Endometrial microvascular endothelial cells (primary cell): ENCODE data around the gene DUT. TPM values are rescaled to one million over a fixed set of nuclear protein-coding genes. Genes with fewer than 3 reads are reported as not detected.

ENCODE experiments used
- in situ Hi-C: cut with HindIII; loops from 2 replicates; pipeline ENCODE4 v1.10.0; 2017; ENCODE audit warnings: low sequenced_read_pairs, low pct_unique_long_range_greater_than_20kb; ENCODE audit errors: inconsistent ontology term
- total RNA-seq: library from RNA; depleted of rRNA; stranded (reverse); fragments of >200 nt; gene quantifications from one replicate; pipeline ENCODE4 v1.2.3, GENCODE V29; 2015; ENCODE audit errors: inconsistent ontology term

Gene DUT
- total RNA-seq, 1 donor from 2014 or later, result 73.8 TPM

- in situ Hi-C loops, result no loop called here
These were observed 61.1 kb downstream of the DUT start for GRCh38 chr15:48392356-48392755.

Other genes with a start within 250 kb of the DUT start
- not detected for gene SLC24A5, start 210.4 kb upstream of the DUT start, total RNA-seq
- 12.0 TPM for gene MYEF2, start 153.1 kb upstream of the DUT start, total RNA-seq
- gene CTXN2, start 139.8 kb upstream of the DUT start, total RNA-seq, result not detected
- gene SLC12A1, start 125.1 kb upstream of the DUT start, total RNA-seq, result not detected